WERI-Rb-1 (cell line): ENCODE measurements around the gene OR2F1.

Source experiments
- DNase-seq: peaks from one replicate; pipeline ENCODE4 v3.0.0-alpha.2; 2020
- H3K27ac ChIP-seq: fragments of 250-450 bp; sonication (Bioruptor Pico); 2 replicates; pipeline ENCODE4 v1.5.1; 2020; ENCODE audit warnings: mild to moderate bottlenecking, moderate library complexity
- H3K27me3 ChIP-seq: fragments of 250-450 bp; sonication (Bioruptor Pico); 2 replicates; pipeline ENCODE4 v1.5.1; 2021; ENCODE audit warnings: mild to moderate bottlenecking, low read depth, moderate library complexity; ENCODE audit not compliant: insufficient read depth, severe bottlenecking
- H3K36me3 ChIP-seq: fragments of 250-450 bp; sonication (Bioruptor Pico); 2 replicates; pipeline ENCODE4 v1.5.1; 2020; ENCODE audit warnings: mild to moderate bottlenecking, moderate library complexity
- H3K4me3 ChIP-seq: 2 replicates; pipeline ENCODE4 v1.5.1; 2011; ENCODE audit warnings: low read depth, mild to moderate bottlenecking, control low read depth, low read length
- H3K9me3 ChIP-seq: fragments of 250-450 bp; sonication (Bioruptor Pico); 2 replicates; pipeline ENCODE4 v1.5.1; 2021; ENCODE audit warnings: mild to moderate bottlenecking, moderate library complexity; ENCODE audit not compliant: severe bottlenecking
- TF ChIP-seq, protein P1 (sequence below): IDR thresholded peaks from 2 replicates; pipeline ENCODE4 v1.5.1; 2011; ENCODE audit warnings: low read depth, mild to moderate bottlenecking, control low read depth, inconsistent platforms, low read length

OR2F1 gene, protein sequence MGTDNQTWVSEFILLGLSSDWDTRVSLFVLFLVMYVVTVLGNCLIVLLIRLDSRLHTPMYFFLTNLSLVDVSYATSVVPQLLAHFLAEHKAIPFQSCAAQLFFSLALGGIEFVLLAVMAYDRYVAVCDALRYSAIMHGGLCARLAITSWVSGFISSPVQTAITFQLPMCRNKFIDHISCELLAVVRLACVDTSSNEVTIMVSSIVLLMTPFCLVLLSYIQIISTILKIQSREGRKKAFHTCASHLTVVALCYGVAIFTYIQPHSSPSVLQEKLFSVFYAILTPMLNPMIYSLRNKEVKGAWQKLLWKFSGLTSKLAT

DNA sequence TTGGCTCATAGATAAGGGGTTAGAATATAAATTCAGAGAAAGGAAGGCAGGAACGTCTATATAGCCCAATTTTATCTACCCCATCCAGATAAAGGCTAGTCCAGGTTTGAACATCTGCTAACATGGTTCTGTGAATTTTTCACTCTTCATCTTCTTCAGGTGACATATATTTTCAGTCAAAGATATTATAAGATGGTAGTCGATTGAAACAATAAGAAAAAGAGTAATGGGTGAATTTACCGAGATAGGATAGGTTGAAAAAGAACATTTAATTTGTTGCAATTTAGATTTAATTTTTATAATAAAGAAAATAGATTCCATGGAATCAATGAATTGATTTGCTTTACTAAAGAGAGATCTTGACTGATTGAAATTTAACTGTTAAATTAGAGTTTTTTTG is at the start of gene OR2F1:
TSS of gene OR2F1 (plus strand) at position 301 of the 400 bp plus-strand sequence. CDS start 5,127 bp downstream, outside the sequence.
- H3K4me3 ChIP-seq, result no peak within 1 kb of the TSS
- H3K27me3 ChIP-seq, result no peaks in the 10 kb centered on the region
- H3K9me3 ChIP-seq, result no peaks in the 10 kb centered on the region
- TF ChIP-seq, protein P1, sequence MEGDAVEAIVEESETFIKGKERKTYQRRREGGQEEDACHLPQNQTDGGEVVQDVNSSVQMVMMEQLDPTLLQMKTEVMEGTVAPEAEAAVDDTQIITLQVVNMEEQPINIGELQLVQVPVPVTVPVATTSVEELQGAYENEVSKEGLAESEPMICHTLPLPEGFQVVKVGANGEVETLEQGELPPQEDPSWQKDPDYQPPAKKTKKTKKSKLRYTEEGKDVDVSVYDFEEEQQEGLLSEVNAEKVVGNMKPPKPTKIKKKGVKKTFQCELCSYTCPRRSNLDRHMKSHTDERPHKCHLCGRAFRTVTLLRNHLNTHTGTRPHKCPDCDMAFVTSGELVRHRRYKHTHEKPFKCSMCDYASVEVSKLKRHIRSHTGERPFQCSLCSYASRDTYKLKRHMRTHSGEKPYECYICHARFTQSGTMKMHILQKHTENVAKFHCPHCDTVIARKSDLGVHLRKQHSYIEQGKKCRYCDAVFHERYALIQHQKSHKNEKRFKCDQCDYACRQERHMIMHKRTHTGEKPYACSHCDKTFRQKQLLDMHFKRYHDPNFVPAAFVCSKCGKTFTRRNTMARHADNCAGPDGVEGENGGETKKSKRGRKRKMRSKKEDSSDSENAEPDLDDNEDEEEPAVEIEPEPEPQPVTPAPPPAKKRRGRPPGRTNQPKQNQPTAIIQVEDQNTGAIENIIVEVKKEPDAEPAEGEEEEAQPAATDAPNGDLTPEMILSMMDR, result no peak
- no peak for DNase-seq
- H3K27ac ChIP-seq, result no peak within 1 kb of the TSS
- H3K36me3 ChIP-seq, result no peaks in the 10 kb centered on the region

DNA sequence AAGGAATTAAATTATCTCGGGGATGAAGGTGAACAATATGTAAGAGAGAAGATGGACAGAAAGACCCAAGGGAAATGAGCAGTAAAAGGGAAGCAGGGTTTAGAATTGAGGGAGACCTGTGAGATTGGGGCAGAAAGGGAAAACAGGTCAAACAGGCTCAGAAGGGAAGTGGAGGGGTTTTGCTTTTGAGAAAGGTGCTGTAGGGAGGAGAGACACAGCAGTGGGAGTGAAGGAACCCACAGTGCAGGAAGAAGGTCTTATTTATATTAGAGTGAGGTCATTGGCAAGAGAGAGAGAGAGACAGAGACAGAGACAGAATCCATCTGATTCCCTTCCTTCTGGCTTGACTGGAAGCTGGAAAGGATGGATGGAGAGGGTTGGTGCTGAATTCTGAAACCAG is 49.1 kb upstream of the OR2F1 start:
- Histone ChIP-seq H3K36me3 (no peaks in the 10 kb centered on the region; the same call in 1 of the 2 replicates), H3K27me3 (no peaks in the 10 kb centered on the region), H3K27ac (no peak overlapping the region), H3K4me3 (no peak overlapping the region), H3K9me3 (no peaks in the 10 kb centered on the region)
- TF ChIP-seq, protein P1, result no peak
- no peak for DNase-seq

DNA sequence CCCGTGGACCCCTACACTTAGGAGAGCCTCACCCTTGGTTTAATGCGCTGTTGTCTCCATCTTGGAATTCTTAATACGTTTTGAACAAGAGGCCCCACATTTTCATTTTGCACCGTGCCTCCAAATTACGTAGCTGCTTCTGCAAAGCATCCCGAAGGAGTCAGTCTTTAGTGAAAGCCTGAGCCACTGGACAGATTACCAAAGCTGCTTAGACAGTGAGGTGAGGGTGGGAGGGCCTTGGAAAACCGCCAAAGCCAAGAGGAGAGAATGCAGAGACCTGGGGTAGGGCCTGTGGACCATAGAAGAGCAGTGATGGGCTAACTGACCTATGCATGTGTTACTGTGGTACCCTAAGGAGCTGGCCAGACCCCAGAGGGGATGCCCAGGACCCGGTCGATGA is 48.5 kb upstream of the OR2F1 start:
- Histone ChIP-seq H3K27ac (no peak overlapping the region), H3K27me3 (no peaks in the 10 kb centered on the region), H3K4me3 (no peak overlapping the region), H3K36me3 (no peaks in the 10 kb centered on the region), H3K9me3 (no peaks in the 10 kb centered on the region)
- DNase-seq, result peak; percentile 41
- TF ChIP-seq, protein P1, result no peak

DNA sequence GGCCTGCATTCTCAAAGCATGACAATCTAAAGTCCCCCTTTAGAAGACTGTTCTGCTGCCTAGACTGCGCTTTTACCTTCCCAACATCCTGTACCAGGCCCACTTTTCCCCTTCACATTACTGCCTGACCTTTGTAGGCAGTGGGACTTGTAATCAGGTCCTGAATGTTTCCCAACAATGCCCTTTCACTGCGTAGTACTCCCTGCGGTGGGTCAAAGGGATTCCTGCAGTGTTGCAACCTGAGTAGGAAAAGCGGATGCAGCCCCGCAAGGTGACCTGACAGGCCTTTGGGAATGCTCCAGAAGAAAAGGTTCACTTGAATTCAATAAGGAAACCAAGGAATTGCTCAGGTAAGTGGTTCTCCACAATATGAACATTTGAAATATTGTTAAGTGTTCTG is 47.7 kb upstream of the OR2F1 start:
- Histone ChIP-seq H3K27ac (no peak overlapping the region), H3K27me3 (no peaks in the 10 kb centered on the region), H3K36me3 (no peaks in the 10 kb centered on the region), H3K9me3 (no peaks in the 10 kb centered on the region), H3K4me3 (no peak overlapping the region)
- no peak for DNase-seq
- TF ChIP-seq, protein P1, result no peak

DNA sequence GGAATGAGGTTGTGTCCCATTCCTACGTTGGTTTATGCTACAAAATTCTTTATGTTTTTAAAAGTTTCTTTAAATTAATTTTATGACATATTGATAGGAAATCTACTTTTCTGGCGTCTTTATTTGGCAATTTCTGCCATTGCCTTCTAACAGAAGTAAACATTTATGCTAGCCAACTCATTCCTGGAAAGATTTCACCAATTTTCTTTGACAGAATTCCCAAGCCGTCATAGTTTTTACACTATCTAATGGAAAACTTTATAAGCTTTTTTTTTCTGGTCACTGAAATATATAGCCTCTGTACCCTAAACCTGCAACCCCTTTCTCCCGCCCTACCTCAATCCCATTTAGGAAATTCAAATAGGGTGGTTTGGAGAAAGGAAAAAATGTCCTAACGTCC is 46.5 kb upstream of the OR2F1 start:
- no peaks in the 10 kb centered on the region for H3K36me3 ChIP-seq
- H3K27ac ChIP-seq, result no peak overlapping the region
- no peaks in the 10 kb centered on the region for H3K9me3 ChIP-seq
- no peak for DNase-seq
- no peak overlapping the region for H3K4me3 ChIP-seq
- TF ChIP-seq, protein P1, result no peak
- H3K27me3 ChIP-seq, result no peaks in the 10 kb centered on the region

DNA sequence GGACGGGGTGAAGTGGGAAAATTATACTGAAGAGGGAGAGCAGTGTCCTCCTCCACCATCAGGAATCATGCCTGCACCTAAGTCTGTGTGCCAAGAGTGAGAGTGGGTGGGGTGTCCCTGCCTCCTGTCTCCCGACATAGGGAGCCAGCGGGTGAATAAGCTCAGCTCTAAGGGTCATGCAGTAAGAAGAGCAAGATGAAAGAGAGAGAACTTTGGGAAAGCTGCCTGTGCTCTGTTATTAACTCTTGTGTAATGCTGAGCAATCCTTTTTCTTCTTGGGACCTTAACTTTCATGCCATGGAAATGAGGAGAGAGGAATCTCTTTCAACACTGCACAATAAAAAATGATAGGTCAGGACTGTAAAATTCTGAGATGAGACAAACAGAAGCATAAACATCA is 44.8 kb upstream of the OR2F1 start:
- TF ChIP-seq, protein P1, result no peak
- H3K27me3 ChIP-seq, result no peaks in the 10 kb centered on the region
- H3K27ac ChIP-seq, result no peak overlapping the region
- no peak overlapping the region for H3K4me3 ChIP-seq
- H3K9me3 ChIP-seq, result no peaks in the 10 kb centered on the region
- H3K36me3 ChIP-seq, result no peaks in the 10 kb centered on the region
- no peak for DNase-seq
